ENCODE results near the gene PIEZO1.
"Not testable (repeated sequence)": the region's sequence is repeated elsewhere in the genome, so short reads cannot be mapped to it uniquely, and the experiment has no call there.

Gene PIEZO1

GRCh38 chr16:88781140-88782077, 3.6 kb downstream of the PIEZO1 start:
- peak; percentile 65 for DNase-seq

GRCh38 chr16:88780142-88781062, 4.6 kb downstream of the PIEZO1 start:
- DNase-seq = no peak

GRCh38 chr16:88779406-88780141, 5.4 kb downstream of the PIEZO1 start:
- DNase-seq = no peak

- no peak for DNase-seq
These were observed 6.4 kb downstream of the PIEZO1 start for GRCh38 chr16:88778541-88779065.

GRCh38 chr16:88778271-88778525, 6.8 kb downstream of the PIEZO1 start:
- no peak for DNase-seq

- no peak for DNase-seq
These were observed 7.3 kb downstream of the PIEZO1 start for GRCh38 chr16:88777471-88778270.

- DNase-seq = no peak
These were observed 9.2 kb downstream of the PIEZO1 start for GRCh38 chr16:88775825-88776224.

- no peak for DNase-seq
These were observed 10.3 kb downstream of the PIEZO1 start for GRCh38 chr16:88774544-88775393.

- no peak for DNase-seq
These were observed 11.2 kb downstream of the PIEZO1 start for GRCh38 chr16:88773812-88774291.

- no peak for DNase-seq
These were observed 11.9 kb downstream of the PIEZO1 start for GRCh38 chr16:88772871-88773811.

GRCh38 chr16:88771781-88772180, 13.2 kb downstream of the PIEZO1 start:
- not testable (repeated sequence) for DNase-seq

- DNase-seq = no peak
These were observed 13.7 kb downstream of the PIEZO1 start for GRCh38 chr16:88771294-88771772.

- no peak for DNase-seq
These were observed 14.3 kb downstream of the PIEZO1 start for GRCh38 chr16:88770461-88771293.

- no peak for DNase-seq
These were observed 15.2 kb downstream of the PIEZO1 start for GRCh38 chr16:88769617-88770460.

- no peak for DNase-seq
These were observed 16.8 kb downstream of the PIEZO1 start for GRCh38 chr16:88768071-88768783.

- no peak for DNase-seq
These were observed 17.4 kb downstream of the PIEZO1 start for GRCh38 chr16:88767546-88768070.

- DNase-seq = no peak
These were observed 18.0 kb downstream of the PIEZO1 start for GRCh38 chr16:88766975-88767374.
